ENCODE data around the gene ZNF12.

DNA sequence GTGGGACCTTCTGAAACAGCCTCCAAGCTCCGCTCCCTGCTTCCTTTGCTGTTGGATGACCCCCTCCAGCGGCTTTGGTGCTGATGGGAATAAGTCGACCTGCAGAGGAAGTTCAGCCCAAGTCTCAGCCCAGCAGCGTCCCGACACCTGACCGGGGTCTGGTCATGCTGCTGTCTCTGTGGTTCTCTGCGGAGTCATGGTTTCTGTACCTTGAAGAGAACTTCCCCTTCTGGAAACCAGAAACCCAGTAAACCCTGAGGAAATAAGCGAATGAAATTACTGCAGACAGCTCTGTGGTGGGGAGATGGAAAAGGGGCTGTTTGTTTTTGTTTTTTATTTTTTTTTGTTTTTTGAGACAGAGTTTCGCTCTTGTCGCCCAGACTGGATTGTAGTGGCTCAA lies 18.3 kb upstream of the ZNF12 start:
- TF ChIP-seq POLR2A (IDR thresholded peaks at IDR 0.05) (no peak), EP300 (IDR thresholded peaks at IDR 0.05) (no peak)
- TF ChIP-seq, protein P1, sequence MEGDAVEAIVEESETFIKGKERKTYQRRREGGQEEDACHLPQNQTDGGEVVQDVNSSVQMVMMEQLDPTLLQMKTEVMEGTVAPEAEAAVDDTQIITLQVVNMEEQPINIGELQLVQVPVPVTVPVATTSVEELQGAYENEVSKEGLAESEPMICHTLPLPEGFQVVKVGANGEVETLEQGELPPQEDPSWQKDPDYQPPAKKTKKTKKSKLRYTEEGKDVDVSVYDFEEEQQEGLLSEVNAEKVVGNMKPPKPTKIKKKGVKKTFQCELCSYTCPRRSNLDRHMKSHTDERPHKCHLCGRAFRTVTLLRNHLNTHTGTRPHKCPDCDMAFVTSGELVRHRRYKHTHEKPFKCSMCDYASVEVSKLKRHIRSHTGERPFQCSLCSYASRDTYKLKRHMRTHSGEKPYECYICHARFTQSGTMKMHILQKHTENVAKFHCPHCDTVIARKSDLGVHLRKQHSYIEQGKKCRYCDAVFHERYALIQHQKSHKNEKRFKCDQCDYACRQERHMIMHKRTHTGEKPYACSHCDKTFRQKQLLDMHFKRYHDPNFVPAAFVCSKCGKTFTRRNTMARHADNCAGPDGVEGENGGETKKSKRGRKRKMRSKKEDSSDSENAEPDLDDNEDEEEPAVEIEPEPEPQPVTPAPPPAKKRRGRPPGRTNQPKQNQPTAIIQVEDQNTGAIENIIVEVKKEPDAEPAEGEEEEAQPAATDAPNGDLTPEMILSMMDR (IDR thresholded peaks at IDR 0.05), result no peak
